ENCODE data around the gene PLEKHM3. TPM values are rescaled to one million over a fixed set of nuclear protein-coding genes. Genes with fewer than 3 reads are reported as not detected.

PLEKHM3 gene
- total RNA-seq, 1 donor from 2014 or later = 6.8 TPM

DNA sequence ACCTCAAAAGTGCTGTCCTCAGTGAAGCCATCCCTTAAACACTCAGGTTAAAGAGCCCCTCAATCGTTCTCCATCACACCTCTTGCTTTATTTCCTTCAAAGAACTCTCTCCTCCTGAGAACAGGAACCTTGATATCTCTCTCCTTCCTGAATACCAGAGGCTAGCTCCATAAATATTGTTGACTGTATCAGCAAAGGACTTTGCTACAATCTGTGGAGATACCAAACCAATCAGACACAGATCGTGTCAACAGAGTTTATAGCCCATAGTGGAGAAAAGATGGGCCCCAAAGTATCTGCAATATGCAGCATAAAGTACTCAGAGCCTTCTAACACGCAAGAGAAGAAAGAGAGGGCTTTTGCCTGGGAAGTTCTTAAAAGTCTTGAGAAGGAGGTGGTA lies 36.4 kb downstream of the PLEKHM3 start:
- no peaks in the 10 kb centered on the region for H3K4me1 Mint-ChIP-seq
- no peak overlapping the region for H3K27ac Mint-ChIP-seq (ENCODE audit: unreplicated experiment)
- no peaks in the 10 kb centered on the region for H3K36me3 Mint-ChIP-seq (ENCODE audit: low read depth)
- TF ChIP-seq, protein P1, sequence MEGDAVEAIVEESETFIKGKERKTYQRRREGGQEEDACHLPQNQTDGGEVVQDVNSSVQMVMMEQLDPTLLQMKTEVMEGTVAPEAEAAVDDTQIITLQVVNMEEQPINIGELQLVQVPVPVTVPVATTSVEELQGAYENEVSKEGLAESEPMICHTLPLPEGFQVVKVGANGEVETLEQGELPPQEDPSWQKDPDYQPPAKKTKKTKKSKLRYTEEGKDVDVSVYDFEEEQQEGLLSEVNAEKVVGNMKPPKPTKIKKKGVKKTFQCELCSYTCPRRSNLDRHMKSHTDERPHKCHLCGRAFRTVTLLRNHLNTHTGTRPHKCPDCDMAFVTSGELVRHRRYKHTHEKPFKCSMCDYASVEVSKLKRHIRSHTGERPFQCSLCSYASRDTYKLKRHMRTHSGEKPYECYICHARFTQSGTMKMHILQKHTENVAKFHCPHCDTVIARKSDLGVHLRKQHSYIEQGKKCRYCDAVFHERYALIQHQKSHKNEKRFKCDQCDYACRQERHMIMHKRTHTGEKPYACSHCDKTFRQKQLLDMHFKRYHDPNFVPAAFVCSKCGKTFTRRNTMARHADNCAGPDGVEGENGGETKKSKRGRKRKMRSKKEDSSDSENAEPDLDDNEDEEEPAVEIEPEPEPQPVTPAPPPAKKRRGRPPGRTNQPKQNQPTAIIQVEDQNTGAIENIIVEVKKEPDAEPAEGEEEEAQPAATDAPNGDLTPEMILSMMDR (conservative IDR thresholded peaks at IDR 0.05) = no peak
- no peak overlapping the region for H3K4me3 Mint-ChIP-seq
- no peak for DNase-seq (ENCODE audit: low read depth, low spot score)
- no peaks in the 10 kb centered on the region for H3K27me3 Mint-ChIP-seq (ENCODE audit: low read depth)
- H3K9me3 Mint-ChIP-seq = no peaks in the 10 kb centered on the region

DNA sequence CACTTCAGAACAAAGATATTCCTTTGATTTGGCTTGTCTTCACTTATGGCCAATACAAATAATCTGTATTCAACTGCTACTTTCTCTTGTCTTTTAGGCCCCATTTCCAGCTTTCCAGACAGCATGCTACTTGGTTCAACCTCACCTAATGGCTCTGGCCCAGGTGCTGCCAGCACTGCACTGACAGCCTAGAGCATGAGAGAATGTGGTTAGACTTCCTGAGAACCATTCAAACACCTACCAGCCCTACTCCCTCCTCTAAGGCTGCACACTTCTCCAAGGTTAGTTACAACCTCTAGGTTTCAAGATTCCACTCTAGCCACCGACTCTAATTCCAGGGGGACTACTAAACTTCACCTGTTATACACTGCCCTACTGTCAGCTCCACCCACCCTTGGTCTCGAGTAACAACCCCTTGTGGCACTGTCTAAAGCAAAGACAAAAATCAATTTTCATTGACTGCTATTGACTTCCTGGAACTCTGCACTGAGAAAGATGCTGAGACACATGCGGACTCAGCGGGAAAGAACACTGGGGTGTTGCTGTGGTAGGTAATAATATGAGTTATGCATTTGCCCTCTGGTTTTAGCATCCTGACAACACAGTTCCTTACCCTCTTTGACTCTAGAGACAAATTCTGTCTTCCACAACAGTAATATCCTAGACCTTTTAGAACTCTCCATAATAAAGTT lies 38.2 kb downstream of the PLEKHM3 start:
- no peak for DNase-seq (ENCODE audit: low read depth, low spot score)
- H3K4me3 Mint-ChIP-seq = no peak overlapping the region
- H3K27me3 Mint-ChIP-seq (ENCODE audit: low read depth) = no peaks in the 10 kb centered on the region
- H3K9me3 Mint-ChIP-seq = no peaks in the 10 kb centered on the region
- H3K36me3 Mint-ChIP-seq (ENCODE audit: low read depth) = no peaks in the 10 kb centered on the region
- no peaks in the 10 kb centered on the region for H3K4me1 Mint-ChIP-seq
- no peak overlapping the region for H3K27ac Mint-ChIP-seq (ENCODE audit: unreplicated experiment)
- TF ChIP-seq, protein P1 (conservative IDR thresholded peaks at IDR 0.05) = no peak

DNA sequence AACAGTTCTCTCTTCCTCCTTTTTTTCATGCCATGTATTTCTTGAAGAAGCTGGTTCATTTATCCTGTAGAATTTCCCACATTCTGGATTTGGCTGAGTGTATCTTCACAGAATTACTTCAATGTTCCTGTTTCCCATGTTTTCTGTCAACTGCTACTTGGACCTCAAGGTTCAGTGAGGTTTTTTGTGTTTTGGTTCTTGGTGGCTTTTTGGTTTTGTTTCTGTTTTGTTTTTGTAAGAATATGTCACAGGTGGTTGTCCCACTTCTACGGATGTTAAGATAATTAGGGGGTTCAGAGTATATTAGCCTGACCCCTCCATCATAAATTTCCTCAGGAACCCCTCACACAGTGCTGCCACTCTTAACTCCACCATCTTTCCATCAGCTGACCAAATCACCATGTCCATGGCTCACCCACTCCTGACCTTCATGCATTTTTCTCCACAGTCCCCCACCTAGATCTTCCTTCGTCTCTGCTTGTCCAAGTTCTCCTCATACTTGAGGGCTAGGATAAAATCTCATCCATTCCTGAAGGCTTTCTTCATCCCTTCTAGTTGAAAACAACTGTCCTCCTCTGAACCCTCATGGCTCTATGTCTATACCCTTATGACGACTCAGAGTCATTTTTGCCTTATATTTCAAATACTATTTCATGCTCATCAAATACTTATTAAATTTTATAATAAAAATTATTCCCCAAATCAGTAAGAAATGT lies 40.4 kb downstream of the PLEKHM3 start:
- TF ChIP-seq, protein P1 (conservative IDR thresholded peaks at IDR 0.05) = no peak
- Mint-ChIP-seq H3K4me1 (no peaks in the 10 kb centered on the region), H3K27ac (ENCODE audit: unreplicated experiment) (no peak overlapping the region), H3K4me3 (no peak overlapping the region), H3K9me3 (no peaks in the 10 kb centered on the region), H3K36me3 (ENCODE audit: low read depth) (no peaks in the 10 kb centered on the region), H3K27me3 (ENCODE audit: low read depth) (no peaks in the 10 kb centered on the region)
- no peak for DNase-seq (ENCODE audit: low read depth, low spot score)

DNA sequence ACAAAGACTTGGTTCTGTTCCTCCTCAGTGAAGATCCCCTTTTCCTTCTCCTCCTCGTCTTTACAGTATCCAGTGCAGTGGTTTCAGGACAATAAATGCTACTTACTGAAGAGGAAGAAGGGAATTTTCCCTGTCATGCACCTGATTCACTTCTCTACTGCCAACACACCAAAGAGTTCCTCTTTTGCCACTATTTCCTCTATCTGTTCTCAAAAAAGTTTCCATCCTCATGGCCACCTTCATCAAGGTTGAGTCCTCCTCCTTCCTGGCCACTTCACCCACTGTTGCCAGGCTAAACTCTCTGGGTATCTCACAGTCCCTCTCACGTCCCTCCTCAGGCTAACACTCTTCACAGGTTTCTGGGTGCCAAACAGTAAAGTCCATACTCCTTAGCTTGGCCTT lies 41.7 kb downstream of the PLEKHM3 start:
- Mint-ChIP-seq H3K36me3 (ENCODE audit: low read depth) (no peaks in the 10 kb centered on the region), H3K4me1 (no peaks in the 10 kb centered on the region), H3K4me3 (no peak overlapping the region), H3K27ac (ENCODE audit: unreplicated experiment) (no peak overlapping the region), H3K9me3 (no peaks in the 10 kb centered on the region), H3K27me3 (ENCODE audit: low read depth) (no peaks in the 10 kb centered on the region)
- TF ChIP-seq, protein P1 (conservative IDR thresholded peaks at IDR 0.05) = no peak
- no peak for DNase-seq (ENCODE audit: low read depth, low spot score)

DNA sequence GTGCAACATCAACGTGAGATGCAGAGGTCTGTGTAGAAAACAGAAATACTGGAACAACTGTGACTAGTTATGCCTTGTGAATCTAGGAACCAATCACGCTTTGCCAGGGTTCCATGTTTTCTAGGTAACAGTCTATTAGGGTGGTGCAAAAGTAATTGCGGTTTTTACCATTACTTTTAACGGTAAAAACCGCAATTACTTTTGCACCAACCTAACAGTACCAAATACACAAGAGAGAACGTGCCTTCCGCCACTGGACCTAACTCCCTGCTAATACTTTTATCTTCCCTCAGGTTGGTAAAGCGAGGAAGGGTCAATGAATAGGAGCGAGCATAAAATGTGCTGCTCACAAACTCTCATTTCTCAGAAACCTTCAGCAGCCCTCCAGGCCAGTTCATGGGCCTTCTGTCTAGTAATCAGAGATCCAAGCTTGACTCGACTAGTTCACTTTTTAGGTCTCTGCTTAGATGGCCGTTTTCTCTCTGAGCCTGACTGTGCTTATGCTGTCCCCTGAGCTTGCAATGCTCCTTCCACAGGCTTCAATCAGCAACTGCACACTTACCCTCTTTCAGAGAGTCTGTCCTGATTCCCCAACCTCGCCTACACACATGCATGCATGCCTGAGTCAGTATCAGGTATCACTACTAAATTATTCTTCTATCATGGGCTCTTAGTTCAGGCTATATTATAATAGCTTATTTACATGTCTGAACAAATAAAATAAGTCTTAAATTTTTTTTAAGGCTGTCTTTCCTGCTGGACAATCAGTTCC lies 47.0 kb downstream of the PLEKHM3 start:
- no peak for DNase-seq (ENCODE audit: low read depth, low spot score)
- H3K4me1 Mint-ChIP-seq = no peaks in the 10 kb centered on the region
- TF ChIP-seq, protein P1 (conservative IDR thresholded peaks at IDR 0.05) = no peak
- H3K4me3 Mint-ChIP-seq = no peak overlapping the region
- no peak overlapping the region for H3K27ac Mint-ChIP-seq (ENCODE audit: unreplicated experiment)
- no peaks in the 10 kb centered on the region for H3K36me3 Mint-ChIP-seq (ENCODE audit: low read depth)
- H3K27me3 Mint-ChIP-seq (ENCODE audit: low read depth) = peaks cover 11% of the 10 kb centered on the region
- H3K9me3 Mint-ChIP-seq = no peaks in the 10 kb centered on the region

All from neural crest cell (in vitro differentiated cells).